IMR-90 (cell line): Measurements from ENCODE around the gene NARF.

ENCODE experiments used
- CTCF ChIP-seq: conservative IDR thresholded peaks from 2 replicates; pipeline ENCODE4 v1.5.1; 2012; ENCODE audit warnings: mild to moderate bottlenecking, low read depth, low read length, improper control_type of control experiment
- MXI1 ChIP-seq: IDR thresholded peaks from 2 replicates; pipeline ENCODE4 v1.6.1; 2012; ENCODE audit warnings: low read depth, mild to moderate bottlenecking, low read length, moderate library complexity, borderline replicate concordance
- POLR2A ChIP-seq: IDR thresholded peaks from 2 replicates; pipeline ENCODE4 v1.6.1; 2012; ENCODE audit warnings: mild to moderate bottlenecking, low read depth, low read length

- no peak for TF ChIP-seq MXI1
- TF ChIP-seq CTCF = no peak
- no peak for TF ChIP-seq POLR2A
Measured at GRCh38 chr17:82429824-82430223, 28.7 kb upstream of the NARF start.
